Stimulated activated CD4-positive, alpha-beta T cell treated with anti-CD3 and anti-CD28 coated beads, Interleukin-2, amount 100 ng/mL, for 48 hours (primary cell): ENCODE data around the gene PTPN20.
A peak's percentile ranks its signal among the peaks of the same experiment; 100 is the strongest.

Experiments
- DNase-seq, 2 donors: peaks; one replicate each; pipeline ENCODE4 v3.0.0-alpha.2; 2020

The PTPN20 gene

DNA sequence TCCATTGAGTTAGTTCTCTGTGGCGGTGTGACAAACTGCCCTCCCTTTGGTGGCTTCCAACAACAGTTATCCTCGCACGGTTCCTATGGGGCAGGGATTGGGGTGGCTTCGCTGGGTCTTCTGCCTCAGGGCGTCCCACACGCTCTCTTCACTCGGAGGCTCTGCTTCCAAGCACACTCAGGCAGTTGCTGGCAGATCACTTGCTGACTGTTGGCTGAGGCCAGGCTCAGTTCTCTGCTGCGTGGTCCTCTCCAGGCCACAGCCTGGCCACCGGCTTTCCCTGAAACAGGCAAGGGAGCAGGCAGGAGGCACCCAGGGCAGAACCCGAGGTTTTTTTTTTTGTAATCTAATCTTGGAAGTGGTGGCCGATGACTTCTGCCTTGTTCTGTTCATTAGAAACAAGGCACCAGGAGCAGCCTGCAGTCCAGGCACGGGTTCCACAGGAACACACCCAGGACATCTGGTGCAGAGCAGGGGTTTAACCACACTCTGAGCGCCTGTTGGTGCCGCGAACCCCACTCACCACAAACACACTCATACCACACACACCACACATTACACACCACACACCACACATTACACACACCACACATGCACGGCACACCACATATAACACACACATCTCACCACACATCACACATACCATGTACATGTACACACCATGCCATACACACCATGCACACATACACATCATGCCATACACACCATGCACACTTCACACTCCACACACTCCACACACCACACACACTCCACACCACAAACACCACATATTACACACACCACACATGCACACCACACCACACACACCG, 112.2 kb downstream of the PTPN20 start:
- no peak for DNase-seq

- DNase-seq = no peak
Observed at GRCh38 chr10:47024046-47024322, 112.8 kb downstream of the PTPN20 start.

DNA sequence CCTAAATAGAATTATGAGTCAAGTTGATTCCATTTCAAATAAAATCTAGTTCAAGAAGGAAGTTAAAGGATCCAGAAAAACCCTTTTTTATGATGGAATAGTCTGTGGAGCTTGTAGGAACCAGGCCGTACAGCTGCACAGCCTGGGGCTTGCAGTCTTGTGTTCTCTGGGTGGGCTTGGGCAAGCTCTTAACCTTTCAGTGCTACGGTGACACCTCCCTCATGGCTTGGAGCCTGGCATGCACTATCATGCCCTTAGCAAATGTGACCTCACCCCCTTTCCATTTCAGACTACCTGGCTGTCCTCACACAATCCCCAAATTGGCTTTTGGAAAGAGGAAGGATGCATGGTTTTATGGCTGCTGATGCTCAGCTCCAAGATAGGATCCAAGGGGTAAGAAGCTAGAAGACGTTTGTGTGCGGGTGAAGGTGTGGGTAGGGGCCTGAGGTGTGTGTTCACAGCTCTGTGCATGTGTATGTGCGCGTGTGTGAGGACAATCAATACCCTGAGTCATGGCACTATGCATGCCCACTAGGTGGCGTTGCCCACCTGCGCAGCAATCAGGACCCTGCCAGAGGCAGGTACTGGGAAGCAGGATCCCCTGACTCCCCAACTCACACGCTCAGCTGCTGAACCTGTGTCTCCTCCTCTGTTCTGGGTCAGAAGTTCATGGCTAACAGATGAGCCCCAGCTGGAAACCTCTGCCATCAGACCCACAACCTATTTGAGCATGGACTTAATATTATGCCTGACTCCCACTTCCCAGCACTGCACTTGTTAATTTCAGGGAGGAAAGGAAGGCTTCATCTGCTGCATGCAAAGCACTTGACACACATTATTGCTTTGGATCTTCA, 113.4 kb downstream of the PTPN20 start:
- DNase-seq = peak; percentile 65 to 67

GRCh38 chr10:47025253-47025539, 114.0 kb downstream of the PTPN20 start:
- no peak for DNase-seq

GRCh38 chr10:47025540-47026300, 114.5 kb downstream of the PTPN20 start:
- no peak for DNase-seq

- DNase-seq = no peak
Observed at GRCh38 chr10:47026301-47027107, 115.3 kb downstream of the PTPN20 start.

DNA sequence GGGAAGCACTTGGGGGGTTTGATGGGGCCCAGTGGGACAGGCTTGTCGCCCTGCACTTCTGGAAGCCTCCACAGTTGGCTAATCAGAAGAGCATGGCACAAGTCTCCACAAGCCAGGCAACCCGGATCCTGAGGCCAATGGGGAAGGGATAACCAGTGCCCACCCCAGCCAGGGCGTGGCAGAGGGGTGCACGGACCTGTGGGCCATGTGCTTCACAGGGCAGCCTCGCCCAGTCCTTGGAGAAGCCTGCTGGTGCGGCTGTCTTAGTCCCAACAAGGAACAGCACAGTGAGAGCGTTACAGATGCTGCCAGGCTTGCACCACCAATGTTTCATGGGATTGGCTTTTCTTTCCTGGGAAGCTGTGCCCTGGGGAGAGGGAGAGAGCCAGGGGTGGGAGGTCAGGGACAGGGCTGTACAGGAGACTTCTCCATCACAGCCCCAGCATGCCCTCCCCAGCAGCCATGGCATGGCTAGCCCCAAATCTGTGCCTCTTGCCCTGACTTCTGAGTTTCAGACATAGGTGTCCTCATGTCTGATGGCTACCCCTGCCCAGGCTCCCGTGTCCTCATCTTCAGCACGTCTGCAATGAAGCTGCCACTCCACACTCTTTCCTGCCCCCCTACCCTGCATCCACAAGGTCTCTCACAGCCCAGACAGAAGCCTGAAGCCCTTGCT, 116.0 kb downstream of the PTPN20 start:
- no peak for DNase-seq

DNA sequence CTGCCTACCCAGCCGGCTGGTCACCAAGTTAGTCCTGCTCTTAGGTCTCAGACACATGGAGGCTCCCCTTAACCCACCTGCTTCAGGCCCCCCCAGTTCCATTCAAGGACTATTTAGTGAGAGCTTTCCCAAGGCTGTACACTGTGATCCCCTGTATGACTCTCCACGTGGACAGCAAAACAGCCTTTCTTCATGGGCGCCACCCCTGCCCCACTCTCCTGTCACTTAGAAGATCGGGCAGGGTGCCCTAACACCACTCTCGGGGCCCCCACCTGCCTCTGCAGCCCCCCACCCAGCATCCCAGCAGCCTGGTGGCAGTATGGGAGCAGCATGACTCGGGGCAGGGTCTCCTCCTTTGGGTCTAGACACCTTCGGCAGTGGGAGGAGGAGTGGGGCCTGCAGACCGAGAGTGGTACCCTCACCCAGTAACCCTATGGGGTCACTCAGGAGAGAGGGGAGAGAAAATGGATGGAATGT, 116.6 kb downstream of the PTPN20 start:
- DNase-seq = no peak

GRCh38 chr10:47028466-47028865, 117.2 kb downstream of the PTPN20 start:
- DNase-seq = no peak

GRCh38 chr10:47029181-47030009, 118.2 kb downstream of the PTPN20 start:
- DNase-seq = no peak

DNA sequence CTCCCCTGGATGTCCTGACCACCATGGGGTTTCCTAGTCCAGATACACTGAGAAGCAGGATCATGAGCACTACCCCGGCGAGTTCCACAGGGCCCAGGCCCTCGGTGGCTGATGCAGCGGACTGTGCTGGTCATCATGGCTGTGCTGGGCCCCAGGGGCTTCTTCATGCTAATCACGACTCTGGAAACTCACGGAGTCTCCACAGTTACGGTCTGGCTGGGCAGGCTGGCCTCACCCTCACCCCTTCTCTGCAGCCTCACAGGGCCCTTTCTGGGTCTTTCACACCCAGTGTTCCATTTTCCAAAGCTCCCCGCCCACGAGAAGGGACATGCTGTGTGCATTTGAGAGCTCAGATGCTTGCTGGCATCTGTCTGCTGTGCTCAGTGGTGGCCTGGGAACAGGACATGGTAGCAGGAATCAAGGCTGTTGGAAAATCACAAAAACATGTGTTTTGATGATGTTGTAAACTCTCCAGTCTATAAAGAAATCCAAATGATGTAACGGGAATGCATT, 119.0 kb downstream of the PTPN20 start:
- no peak for DNase-seq

- DNase-seq = no peak
Observed at GRCh38 chr10:47031211-47031900, 120.1 kb downstream of the PTPN20 start.

DNA sequence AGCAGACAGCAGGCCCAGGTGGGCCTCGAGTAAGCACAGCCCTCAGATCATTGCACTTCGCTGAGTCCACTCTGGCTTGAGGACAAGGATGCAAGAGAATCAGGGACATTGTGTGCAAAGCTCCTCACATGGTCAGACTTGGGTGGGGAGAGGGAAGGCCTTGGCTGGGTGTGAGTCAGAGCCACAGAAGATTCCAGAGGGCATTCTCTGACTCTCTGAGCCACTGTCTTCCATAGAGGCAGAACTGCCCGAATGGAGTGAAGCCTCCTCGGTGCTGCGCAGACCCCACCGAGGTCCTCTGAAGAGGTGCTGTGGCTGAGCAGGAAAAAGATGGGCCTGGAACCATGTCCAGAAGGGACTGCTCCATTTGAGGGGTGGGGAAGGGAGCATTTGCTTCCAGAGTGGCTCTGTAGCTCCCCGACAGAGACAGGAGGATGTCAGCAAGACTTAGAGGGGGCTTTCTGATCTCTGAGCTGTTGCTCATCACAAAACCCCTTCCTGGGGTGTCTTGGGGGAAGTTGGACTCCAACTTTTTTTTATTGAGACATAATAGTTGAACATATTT, 120.8 kb downstream of the PTPN20 start:
- DNase-seq = no peak

GRCh38 chr10:47033081-47033480, 121.9 kb downstream of the PTPN20 start:
- DNase-seq = no peak

DNA sequence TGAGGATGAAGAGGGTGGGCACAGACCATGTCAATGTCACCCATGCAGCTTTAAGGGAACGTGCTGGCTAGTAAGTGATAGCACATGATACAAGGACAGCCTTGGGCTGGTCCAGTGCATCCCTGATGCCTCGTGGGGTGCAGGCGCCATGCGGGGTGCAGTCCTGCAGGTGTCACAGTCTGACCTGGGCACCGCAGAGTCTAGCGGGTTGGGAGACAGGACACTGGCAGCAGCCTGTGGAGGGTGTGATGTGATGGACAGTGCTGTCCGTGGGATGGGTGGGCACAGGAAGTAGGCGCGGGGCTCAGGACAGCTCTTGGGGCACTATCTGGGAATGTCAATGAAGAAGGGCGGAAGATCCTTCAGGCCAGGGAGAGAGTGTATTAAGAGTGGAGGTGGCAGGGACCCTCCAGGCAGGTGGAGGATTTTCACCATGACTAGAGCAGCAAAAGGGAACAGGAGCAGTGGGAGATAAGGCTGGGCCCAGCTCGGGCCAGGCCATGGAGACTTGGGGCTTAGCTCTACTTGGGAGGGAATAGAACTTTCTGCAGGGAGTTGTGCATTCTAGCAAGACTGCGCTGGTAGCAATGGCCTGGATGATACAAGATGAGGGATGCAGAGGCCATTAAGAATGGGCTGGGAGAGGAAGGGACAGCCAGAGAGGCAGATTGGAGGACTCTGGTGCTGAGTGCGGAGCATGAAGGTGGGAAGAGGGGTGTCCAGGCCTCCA, 122.5 kb downstream of the PTPN20 start:
- no peak for DNase-seq

GRCh38 chr10:47034441-47035051, 123.3 kb downstream of the PTPN20 start:
- DNase-seq = no peak

DNA sequence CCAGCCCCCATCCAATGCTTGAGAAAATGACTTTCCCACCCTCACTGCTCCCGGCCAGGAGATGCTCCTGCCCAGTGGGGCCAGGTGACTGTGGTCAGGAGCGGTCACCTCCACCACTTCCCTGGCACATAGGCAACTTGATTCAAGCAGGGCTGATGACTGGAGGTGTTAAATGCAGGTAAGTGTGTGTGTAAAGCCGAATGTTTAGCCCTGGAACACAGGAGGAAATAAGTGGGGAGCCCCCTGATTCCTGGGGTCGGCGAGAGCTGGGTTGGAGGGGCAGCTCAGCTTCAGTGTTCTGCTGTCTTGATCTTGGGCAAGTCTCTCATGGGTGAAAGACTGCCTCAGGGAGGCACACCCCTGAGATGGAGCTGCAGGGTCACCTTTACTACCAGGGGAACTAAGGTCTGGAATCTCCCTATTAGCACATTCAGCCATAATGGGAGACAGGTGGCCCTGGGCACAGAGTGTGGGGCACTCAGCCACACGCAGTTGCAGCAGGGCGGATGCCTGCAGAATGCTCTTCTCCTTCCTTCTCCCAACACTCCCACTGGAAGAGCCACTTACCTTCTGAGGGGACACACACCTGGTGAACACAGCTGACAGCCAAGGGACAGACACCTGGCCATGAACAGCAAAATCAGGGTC, 124.1 kb downstream of the PTPN20 start:
- DNase-seq = no peak

- no peak for DNase-seq
Observed at GRCh38 chr10:47035819-47036337, 124.7 kb downstream of the PTPN20 start.
